MM.1S (cell line): ENCODE measurements around the gene UBN1.

Experiments used
- EZH2 ChIP-seq: fragments of 300-600 bp; sonication (generic); optimal IDR thresholded peaks from 2 replicates; pipeline ENCODE3; 2017; ENCODE audit warnings: low read depth, mild to moderate bottlenecking, antibody characterized with exemption, low read length, mixed read lengths
- EZH2phosphoT487 ChIP-seq: fragments of 300-600 bp; sonication (generic); IDR thresholded peaks from 2 replicates; pipeline ENCODE4 v1.6.1; 2018; ENCODE audit warnings: antibody characterized with exemption, low read length
- TF ChIP-seq, protein P1 (sequence below): fragments of 300-600 bp; sonication (generic); IDR thresholded peaks from 2 replicates; pipeline ENCODE4 v1.5.1; 2016; ENCODE audit warnings: antibody characterized with exemption, low read length, mixed read lengths

- TF ChIP-seq, protein P1, sequence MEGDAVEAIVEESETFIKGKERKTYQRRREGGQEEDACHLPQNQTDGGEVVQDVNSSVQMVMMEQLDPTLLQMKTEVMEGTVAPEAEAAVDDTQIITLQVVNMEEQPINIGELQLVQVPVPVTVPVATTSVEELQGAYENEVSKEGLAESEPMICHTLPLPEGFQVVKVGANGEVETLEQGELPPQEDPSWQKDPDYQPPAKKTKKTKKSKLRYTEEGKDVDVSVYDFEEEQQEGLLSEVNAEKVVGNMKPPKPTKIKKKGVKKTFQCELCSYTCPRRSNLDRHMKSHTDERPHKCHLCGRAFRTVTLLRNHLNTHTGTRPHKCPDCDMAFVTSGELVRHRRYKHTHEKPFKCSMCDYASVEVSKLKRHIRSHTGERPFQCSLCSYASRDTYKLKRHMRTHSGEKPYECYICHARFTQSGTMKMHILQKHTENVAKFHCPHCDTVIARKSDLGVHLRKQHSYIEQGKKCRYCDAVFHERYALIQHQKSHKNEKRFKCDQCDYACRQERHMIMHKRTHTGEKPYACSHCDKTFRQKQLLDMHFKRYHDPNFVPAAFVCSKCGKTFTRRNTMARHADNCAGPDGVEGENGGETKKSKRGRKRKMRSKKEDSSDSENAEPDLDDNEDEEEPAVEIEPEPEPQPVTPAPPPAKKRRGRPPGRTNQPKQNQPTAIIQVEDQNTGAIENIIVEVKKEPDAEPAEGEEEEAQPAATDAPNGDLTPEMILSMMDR: no peak
- TF ChIP-seq EZH2 (no peak), EZH2phosphoT487 (no peak)
Observed at GRCh38 chr16:4886151-4886550, 38.9 kb downstream of the UBN1 start.
